Measurements from ENCODE around the gene GSTA2. TPM values are rescaled to one million over a fixed set of nuclear protein-coding genes. Genes with fewer than 3 reads are reported as not detected.

The GSTA2 gene
- total RNA-seq, 1 experiment from 2014 or later, result not detected

- H3K4ac ChIP-seq (ENCODE audit: low read depth, low read length), result no peak overlapping the region
- H2AFZ ChIP-seq (ENCODE audit: low read length), result no peak overlapping the region
- no CpG with 5 or more reads among the region's 4 CpGs for WGBS (ENCODE audit: extremely low coverage, insufficient read length, low lambda C conversion rate)
Observed at GRCh38 chr6:52746213-52746612, 17.1 kb downstream of the GSTA2 start.

More at GRCh38 chr6:52746213-52746612, 17.1 kb downstream of the GSTA2 start:
- Histone ChIP-seq H4K91ac (ENCODE audit: insufficient read length, low read depth, low read length) (no peak overlapping the region), H3K9ac (ENCODE audit: extremely low read depth, insufficient read length, low read length) (no peak overlapping the region), H2BK12ac (ENCODE audit: insufficient read length, low read depth, low read length) (no peak overlapping the region), H3K79me1 (ENCODE audit: insufficient read depth, low read depth, low read length, poor library complexity, severe bottlenecking) (no peaks in the 10 kb centered on the region), H3K4me2 (ENCODE audit: insufficient read depth, insufficient read length, low read length) (no peak overlapping the region), H3K27ac (ENCODE audit: insufficient read length, low read depth, low read length) (no peak overlapping the region), H3K9me3 (ENCODE audit: control insufficient read depth, low read depth, low read length) (no peaks in the 10 kb centered on the region), H3K4me1 (ENCODE audit: insufficient read depth, low read length) (no peaks in the 10 kb centered on the region; the same call in 1 of the 2 replicates), H3K27me3 (ENCODE audit: insufficient read depth, low read length) (no peaks in the 10 kb centered on the region), H2BK20ac (ENCODE audit: low read depth, low read length, poor library complexity, severe bottlenecking) (no peak overlapping the region), H3K56ac (ENCODE audit: insufficient read length, low read depth, low read length) (no peak overlapping the region), H3K79me2 (ENCODE audit: insufficient read depth, low read length) (no peaks in the 10 kb centered on the region), H3K23ac (ENCODE audit: insufficient read length, low read depth, low read length) (no peak overlapping the region), H2BK120ac (ENCODE audit: low read depth, low read length, poor library complexity, severe bottlenecking) (no peak overlapping the region), H4K20me1 (ENCODE audit: control insufficient read depth, insufficient read depth, insufficient read length) (no peaks in the 10 kb centered on the region), H3K14ac (ENCODE audit: insufficient read depth, low read length) (no peak overlapping the region), H3K18ac (ENCODE audit: insufficient read length, low read depth, low read length) (no peak overlapping the region), H3T11ph (ENCODE audit: low read length) (no peak overlapping the region), H4K5ac (ENCODE audit: insufficient read length, low read depth, low read length) (no peak overlapping the region), H2BK15ac (ENCODE audit: low read depth, low read length) (no peak overlapping the region), H3K23me2 (ENCODE audit: insufficient read length, low read depth, low read length, poor library complexity, severe bottlenecking) (no peaks in the 10 kb centered on the region), H4K8ac (replicated peaks; ENCODE audit: insufficient read length, low read depth, low read length) (no peak overlapping the region), H2BK5ac (ENCODE audit: insufficient read length, low read length) (no peak overlapping the region), H2AK5ac (ENCODE audit: insufficient read length, low read length) (no peak overlapping the region)
- H3K9me3 Mint-ChIP-seq, result peaks cover 10 to 12% of the 10 kb centered on the region in 2 experiments
- TF ChIP-seq, protein P1, sequence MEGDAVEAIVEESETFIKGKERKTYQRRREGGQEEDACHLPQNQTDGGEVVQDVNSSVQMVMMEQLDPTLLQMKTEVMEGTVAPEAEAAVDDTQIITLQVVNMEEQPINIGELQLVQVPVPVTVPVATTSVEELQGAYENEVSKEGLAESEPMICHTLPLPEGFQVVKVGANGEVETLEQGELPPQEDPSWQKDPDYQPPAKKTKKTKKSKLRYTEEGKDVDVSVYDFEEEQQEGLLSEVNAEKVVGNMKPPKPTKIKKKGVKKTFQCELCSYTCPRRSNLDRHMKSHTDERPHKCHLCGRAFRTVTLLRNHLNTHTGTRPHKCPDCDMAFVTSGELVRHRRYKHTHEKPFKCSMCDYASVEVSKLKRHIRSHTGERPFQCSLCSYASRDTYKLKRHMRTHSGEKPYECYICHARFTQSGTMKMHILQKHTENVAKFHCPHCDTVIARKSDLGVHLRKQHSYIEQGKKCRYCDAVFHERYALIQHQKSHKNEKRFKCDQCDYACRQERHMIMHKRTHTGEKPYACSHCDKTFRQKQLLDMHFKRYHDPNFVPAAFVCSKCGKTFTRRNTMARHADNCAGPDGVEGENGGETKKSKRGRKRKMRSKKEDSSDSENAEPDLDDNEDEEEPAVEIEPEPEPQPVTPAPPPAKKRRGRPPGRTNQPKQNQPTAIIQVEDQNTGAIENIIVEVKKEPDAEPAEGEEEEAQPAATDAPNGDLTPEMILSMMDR (conservative IDR thresholded peaks at IDR 0.05), result no peak
- H3K36me3 Mint-ChIP-seq (ENCODE audit: insufficient read depth in 1 of 3, low read depth in 3 of 3), result peaks cover 7 to 8% (median 8%) of the 10 kb centered on the region in 3 experiments
- H3K27me3 Mint-ChIP-seq (ENCODE audit: low read depth), result peaks cover 7% of the 10 kb centered on the region
- no peak overlapping the region for H3K27ac Mint-ChIP-seq
- no peak overlapping the region for H3K4me3 Mint-ChIP-seq
- peaks cover 13 to 16% of the 10 kb centered on the region in 2 experiments for H3K4me1 Mint-ChIP-seq
- no peak for DNase-seq
